ENCODE data around the gene SGK2. TPM values are rescaled to one million over a fixed set of nuclear protein-coding genes. Genes with fewer than 3 reads are reported as not detected.
A peak's percentile ranks its signal among the peaks of the same experiment; 100 is the strongest.

Gene SGK2
- total and polyA plus RNA-seq, 2 of the 13 experiments (the other 11 are each of a cell fraction or from before 2014, with no cell fraction given), result 6.2 to 29.4 TPM

- TF ChIP-seq ZNF34 (CRISPR knock-in tag; IDR thresholded peaks at IDR 0.05; ENCODE audit: borderline replicate concordance) (0 out of 2 replicates have a peak, but pooled peaks have one; percentile 28), BATF2 (CRISPR knock-in tag; IDR thresholded peaks at IDR 0.05) (no peak), ZNF124 (CRISPR knock-in tag; IDR thresholded peaks at IDR 0.05) (0 out of 2 replicates have a peak, but pooled peaks have one; percentile 36), MNT (IDR thresholded peaks at IDR 0.05) (no peak), TAF15 (IDR thresholded peaks at IDR 0.05; ENCODE audit: low read depth, low read length, poor library complexity, severe bottlenecking) (no peak), KDM4B (CRISPR knock-in tag; IDR thresholded peaks at IDR 0.05) (0 out of 2 replicates have a peak, but pooled peaks have one; percentile 39), ZMYM2 (CRISPR knock-in tag; IDR thresholded peaks at IDR 0.05) (no peak), ARID5B (CRISPR knock-in tag; IDR thresholded peaks at IDR 0.05) (peak; percentile 88), ATF6 (CRISPR knock-in tag; conservative IDR thresholded peaks at IDR 0.05) (no peak), CREB1 (IDR thresholded peaks at IDR 0.05) (peak; percentile 6; the same call in 1 of the 2 replicates), CREB1 (CRISPR knock-in tag; IDR thresholded peaks at IDR 0.05) (0 out of 2 replicates have a peak, but pooled peaks have one; percentile 19), THAP9 (CRISPR knock-in tag; IDR thresholded peaks at IDR 0.05; ENCODE audit: borderline replicate concordance) (peak; percentile 52; the same call in 1 of the 2 replicates), MTF2 (CRISPR knock-in tag; IDR thresholded peaks at IDR 0.05; ENCODE audit: borderline replicate concordance) (no peak), SMYD3 (CRISPR knock-in tag; IDR thresholded peaks at IDR 0.05) (no peak), PAF1 (CRISPR knock-in tag; IDR thresholded peaks at IDR 0.05) (no peak)
Observed at GRCh38 chr20:43558412-43559146, at the start of gene SGK2 (continued).

Measured in HepG2 (cell line).